HG03280 (cell line): ENCODE measurements around the gene C1orf174.

Experiments used
- ATAC-seq: cut with Tn5 transposase; IDR thresholded peaks from one replicate; pipeline ENCODE4 v1.9.1; 2021; ENCODE audit warnings: mild to moderate bottlenecking, moderate library complexity; ENCODE audit not compliant: unreplicated experiment

The C1orf174 gene

DNA sequence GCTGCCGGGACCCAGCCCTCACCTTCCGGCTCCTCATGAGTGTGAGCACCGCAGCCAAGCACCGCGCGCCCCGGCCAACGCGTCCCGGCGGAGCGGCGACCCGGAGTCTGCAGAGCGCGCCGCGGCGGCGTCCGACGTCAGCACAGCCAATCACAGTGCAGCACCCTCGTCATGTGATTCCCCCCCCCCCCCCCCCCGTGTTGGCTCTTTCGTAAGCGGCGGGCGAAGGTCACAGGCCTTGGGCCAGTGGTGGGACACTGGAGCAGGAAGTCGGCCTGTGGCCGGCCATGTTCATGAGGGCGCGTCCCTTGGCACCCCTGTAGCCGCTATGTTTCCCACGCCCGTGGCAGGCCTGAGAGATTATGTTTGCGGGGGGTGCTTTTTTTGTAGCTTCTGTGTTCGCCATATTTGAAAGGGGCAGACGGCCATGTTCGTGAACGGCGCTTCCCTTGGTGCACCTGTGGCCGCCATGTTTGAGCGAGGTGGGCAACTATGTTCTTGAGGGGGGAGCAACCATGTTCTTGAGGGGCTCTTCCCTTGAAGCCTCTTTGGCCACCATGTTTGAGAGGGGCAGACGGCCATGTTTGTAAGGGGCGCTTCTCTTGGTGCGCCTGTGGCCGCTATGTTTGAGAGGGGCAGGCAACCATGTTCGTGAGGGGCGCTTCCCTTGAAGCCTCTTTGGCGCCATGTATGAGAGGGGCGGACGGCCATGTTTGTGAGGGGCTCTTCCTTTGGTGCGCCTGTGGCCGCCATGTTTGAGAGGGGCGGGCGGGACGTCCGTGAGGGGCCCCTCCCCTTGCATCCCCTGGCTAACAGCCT, at the start of gene C1orf174:
TSS of gene C1orf174 (minus strand) at position 123 of the 819 bp plus-strand sequence. CDS start at position 37, 86 bp downstream.
- peak; percentile 65 for ATAC-seq

DNA sequence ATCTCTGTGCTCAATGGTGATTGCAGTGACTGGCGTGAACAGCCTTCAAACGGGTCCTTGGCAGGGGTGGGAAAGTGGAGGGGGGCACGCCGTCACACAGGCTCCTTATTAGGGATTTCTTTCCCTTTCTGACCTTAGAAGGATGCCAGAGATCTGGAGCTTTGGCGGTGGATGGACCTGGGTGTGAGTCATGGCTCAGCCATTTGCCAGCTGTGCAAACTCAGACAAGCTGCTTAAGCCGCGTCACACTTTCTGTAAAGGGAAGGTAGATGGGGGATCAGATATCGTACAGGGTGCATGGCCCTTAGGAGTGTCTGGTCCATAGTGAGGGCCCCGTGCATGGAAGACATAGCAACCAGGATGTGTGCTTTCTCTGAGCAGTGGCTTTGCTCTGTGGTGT, 48.3 kb upstream of the C1orf174 start:
- ATAC-seq = no peak

DNA sequence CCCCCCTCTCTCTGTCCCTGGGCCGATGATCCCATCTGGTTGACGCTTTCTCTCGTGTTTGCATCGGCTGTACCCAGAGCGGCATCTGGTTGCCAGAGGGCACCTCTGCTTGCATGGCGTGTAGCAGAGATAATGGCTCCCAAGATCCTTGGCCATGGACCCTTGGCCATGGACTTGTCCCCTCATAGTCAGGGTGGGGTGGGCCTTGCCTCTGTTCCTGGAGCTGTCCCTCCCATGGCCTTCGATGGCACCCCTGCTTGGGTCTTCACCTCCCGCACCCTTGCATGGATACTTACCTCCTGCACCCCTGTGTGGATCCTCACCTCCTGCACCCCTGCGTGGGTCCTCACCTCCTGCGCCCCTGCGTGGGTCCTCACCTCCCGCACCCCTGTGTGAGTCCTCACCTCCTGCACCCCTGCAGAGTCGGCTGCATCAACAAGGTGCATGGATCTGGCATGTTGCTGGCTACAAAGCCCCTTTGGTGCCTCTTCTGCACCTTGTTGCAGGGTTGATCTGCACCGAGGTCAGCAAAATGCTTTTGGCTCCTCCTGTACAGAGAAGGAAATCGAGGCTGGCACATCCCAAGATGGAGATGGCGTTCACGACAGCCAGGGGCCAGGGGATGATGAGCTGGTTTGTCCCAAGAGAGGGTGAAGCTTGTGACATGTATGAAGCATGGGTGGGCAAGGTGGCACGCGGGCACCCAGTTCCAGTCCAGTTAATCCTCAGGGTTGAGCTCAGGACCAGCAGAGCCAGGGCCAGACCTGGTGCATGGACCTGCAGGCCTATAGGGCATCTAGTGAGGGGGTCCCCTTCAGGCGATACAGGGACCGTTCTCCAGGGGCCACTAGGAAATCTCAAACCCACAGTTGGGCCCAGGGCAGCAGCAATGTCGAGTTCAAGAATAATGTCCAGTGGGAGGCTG, 46.1 kb upstream of the C1orf174 start:
- no peak for ATAC-seq

DNA sequence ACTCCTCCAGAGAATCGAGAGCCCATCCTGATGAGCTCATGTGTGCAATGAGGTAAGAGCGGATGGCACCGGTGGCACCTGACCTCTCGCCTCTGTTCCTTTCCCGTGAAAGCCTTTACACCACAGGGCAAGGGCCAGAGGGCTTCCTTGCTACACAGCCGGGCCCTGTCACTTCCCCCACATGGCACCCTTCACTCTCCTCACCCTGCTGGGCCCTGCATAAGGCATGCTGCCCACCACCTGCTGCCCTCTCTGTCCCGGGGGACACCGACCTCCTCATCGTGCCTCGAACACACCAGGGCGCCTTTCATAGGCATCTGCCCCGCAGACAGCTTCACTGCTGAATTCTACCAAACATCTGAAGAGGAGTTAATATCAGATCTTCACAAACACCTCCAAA, 45.1 kb upstream of the C1orf174 start:
- no peak for ATAC-seq

DNA sequence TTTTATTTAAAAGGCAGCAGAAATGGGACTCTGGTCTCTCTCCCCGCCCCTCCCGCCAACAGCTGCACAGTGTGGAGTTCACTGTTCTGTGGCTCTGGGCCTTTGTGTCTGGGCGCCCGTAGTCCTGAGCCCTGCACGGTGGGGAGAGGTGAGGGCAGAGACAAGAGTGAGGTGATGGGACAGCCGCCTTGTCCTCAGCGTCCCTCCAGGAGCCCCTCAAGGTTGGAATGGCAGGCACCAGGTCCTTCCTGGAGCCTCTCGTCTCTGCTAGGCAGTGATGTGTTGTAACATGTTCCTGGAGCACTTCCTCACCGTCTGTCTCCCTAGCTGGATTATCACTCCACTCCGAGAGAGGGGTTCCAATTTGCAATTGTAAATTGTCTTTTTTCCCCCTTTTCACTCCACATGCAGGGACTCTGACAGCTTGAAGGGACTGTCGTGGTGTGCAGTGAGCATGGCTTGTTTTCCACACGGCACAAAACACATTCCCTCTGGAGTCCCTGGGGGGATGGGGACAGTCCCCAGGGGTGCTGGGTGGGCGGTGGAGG, 44.6 kb upstream of the C1orf174 start:
- no peak for ATAC-seq

DNA sequence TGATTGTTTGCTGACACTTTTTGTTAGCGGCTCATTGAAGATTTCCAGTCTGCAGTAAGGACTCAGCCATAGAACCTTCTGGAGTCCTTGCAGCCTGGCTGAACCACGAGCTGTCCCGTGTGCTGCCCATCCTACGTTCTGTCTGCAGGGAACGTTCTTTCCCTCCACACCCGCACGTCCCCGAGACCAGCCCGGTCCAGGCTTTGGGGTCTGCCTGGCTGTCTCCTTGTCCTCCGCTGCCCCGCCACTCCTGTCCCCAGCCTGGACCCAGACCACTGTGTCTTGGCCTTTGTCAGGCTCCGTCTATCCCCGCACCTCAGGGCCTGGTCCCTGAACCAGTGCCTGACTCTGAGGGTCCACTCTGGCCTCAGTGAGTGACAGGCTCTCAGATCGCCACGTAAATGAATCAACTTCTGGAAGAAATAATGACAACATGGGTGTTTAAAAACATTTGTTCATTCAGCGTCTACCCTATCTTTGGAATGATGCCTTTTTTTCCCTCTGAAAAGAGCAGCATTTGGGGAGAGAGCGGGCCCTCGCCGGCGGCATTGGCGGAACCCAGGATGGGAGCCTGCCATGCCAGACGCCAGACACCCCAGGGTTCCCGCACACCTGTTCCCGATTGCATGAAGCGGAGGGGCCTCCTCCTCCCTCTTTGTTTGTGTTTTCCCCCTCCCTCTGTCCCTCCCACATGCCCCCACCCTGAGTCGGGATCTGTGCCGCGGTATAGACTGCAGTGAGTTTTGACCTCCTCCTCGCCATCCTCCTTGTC, 43.9 kb upstream of the C1orf174 start:
- no peak for ATAC-seq

DNA sequence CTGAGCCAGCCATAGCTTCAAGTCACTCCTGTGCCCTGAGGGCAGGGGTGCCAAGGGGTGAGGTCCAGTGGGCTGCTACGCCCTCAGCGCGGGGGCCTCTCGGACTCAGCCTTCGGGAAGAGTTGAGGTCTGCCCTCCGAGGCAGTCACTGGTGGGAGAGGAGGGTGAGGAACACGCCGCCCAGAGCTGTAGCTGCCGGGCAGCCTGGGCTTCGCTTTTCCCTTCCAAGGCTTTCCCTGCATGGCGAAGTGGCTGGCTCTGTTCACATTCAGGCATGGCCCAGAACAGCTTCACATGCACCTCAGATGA, 43.0 kb upstream of the C1orf174 start:
- no peak for ATAC-seq

DNA sequence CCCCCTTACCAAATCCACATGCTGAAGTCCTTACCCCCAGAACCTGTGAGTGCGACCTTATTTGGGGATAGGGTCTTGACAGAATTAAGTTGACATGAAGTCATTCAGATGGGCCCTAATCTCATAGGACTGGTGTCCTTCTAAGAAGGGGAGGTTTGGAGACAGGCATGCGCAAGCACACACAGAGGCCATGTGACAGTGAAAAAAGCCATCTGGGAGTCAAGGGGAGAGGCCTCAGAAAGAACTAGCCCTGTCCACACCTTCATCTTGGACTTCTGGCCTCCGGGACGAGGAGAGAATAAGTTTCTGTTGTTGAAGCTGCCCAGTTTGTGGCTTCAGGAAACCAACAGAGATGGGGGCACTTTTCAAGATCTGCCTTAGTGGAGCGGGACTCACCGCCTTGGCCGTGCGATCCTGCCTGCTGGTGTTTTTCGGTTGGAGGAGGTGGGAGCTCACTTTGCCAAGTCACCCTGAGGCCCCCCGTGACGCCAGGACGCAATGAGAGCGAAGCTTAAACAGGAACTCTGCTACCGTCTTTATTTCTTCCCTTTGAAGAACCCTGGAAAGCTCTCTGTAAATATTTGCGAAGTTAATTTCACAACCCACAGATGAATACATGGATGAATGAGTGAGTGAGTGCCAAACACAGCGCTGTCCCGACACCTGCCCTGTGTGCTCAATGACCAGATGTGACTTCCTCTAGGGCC, 42.5 kb upstream of the C1orf174 start:
- ATAC-seq = no peak

DNA sequence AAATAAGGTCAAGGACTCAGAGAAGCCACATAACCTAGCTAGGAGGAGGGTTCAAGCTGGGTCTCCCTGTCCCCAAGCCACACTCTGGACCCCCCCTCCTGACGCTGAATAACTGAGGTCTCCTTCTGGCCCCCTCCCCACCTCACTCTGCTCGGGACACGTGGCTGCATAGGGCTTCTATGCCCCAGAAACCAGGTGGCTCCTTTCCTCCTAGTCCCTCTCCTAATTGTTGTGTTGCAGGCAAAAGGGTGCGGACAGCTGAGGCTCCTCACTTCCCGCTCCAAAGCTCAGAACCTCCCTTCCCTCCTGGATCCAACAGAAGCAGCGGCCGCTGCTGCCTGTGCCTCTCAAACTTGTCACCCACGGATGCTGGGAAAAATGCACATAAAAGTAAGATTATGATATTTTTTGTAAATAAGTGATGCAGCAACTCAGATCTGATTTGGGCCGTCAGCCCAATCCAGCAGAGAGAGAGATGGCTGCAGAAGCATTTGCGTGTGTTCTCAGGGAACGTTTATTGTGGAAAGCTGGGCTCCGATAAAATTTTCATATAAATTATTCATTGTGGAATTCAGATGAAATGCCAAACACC, 40.8 kb upstream of the C1orf174 start:
- ATAC-seq = no peak

DNA sequence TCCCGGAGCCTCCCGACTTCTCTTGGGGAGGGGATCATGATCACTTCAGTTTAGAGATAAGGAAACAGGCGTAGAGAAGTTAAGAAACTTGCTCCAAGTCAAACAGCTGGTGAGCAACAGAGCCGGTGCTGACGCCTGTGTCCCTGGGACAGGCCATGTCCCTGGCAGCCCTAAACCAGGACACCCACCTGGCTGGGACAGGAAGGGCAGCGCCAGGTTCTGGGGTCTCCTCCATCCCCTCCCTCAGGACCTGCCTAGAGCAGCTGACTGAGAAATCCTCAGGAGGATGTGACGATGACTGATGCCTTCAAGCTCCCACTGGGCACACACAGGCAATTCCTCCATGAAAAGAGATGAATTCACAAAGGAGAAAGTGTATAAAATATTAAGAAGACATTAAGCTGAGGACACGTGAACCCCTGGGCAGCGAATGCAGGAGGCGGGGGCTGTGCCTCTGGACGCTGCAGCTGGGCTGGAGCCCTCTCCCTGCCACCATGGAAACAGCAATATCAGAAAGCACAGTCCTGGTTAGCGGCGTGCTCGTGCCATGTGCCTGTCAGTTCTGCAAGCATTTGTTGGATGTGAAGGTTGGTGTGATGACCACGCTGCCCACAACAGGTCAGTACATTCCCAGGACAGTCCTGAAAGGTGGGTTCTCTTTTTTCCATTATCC, 40.1 kb upstream of the C1orf174 start:
- ATAC-seq = no peak

DNA sequence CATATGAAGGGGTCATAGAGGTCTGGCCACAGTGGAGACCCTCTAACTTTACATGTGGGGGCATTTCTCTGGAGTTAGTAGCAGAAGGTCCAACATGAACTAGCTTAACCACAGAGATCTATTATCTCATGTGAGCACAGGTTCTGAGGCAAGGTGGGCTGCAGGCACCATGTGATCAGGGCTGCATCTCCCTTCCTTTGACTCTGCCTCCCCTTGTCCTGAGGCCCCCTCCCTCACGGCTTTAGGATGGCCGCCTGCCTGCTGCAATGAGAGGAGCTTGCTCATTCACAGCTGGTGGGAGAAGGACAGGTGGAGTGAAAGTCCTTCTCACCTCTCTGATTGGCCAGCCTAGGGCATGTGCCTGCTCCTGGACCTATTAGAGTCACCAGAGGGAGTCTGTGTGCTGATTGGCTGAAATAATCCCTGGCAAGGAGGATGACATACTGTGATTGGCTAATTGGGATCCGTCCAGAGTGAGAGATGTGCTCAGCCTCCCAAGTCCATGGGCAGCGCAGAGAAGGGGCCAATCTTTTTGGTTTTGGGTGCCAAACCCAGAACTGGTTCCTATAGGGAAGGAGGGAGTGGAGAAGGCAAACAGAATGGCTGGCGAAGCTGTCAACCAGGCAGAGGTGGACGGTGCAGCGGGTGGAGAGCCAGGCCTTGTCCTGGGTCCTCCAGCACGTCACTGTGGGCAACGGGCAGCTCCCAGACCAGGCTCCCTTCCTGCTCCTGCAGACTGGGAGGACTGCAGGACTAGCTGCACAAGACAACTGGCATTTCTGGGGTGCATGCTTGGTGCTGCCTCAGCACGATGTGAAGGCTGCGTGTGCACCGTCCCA, 39.4 kb upstream of the C1orf174 start:
- ATAC-seq = no peak

DNA sequence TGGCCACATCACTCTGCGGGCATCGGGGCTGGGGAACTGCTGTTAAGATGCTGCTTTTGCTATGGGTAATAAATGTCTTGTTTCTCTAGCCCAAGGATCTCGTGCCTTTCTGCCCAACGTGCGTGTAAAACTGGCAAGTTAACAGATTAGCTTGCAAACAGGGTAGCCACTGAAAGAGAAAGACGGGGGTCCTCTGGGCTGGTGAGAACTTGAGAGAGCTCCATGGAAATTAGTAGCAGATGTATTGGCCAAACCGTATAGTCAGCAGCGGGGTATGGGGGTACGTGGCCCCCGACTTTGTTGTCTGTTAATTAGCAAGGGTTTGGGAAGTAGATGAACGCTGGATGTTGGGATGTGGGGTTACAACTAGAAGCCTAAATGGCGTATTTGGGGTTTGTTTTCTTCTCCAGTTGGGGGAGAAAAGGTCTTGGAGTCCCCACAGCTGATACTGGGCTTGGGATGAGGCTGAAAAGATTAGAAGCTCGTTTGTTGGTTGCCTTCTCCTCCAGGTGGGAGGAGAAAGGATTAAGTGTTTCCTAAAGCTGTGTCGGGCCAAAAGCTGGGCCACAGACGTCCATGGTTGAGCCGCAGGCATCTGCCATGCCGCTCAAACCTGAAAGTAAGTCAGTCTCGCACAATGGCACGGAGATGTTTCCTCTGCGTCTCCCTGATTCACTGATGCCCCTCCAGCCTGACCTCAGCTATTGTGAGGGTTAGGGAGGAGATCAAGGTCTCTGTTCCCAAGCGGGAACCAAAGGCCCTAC, 32.3 kb upstream of the C1orf174 start:
- ATAC-seq = no peak

DNA sequence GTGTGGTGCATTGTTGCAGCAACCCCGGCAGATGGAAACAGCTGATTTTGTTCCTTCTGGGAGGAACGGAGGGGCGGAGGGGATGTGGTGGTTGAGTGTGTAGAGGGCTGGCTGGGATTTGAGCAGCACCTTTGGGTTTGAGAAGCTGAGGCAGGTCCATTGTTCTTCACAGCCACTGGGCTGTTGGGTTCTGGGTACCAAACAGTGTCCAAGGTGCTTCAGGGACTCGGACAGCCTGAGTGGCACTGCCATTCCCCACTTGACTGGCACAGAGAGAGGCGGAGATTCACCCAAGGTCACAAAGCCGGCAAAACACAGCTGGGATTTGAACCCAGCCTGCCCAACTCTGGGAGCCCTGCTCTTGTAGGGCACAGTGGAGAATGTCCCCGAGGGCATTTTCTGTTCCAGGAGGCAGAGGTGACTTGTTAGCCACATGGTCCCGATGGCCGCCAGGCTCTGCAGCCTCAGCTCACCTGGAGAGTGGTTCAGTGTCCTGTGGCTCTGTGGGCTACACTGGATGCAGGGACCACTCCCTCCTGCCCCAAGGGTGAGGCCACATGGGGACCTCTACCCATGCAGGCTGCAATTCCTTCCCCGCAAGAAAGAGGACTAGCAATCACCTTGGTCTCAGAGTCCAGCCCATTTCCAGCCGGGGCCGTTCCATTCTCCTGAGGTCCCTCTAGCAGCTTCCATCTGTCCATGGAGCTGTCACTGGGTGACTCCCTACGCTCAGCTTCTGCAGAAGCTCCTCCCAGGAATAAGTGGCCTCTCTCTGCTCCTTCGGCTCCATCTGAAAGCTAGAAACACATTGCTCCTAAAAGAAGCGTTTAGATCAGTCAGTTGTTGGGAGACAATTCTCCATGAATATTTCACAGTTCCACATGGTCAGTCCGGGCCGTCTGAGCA, 31.2 kb upstream of the C1orf174 start:
- ATAC-seq = no peak

DNA sequence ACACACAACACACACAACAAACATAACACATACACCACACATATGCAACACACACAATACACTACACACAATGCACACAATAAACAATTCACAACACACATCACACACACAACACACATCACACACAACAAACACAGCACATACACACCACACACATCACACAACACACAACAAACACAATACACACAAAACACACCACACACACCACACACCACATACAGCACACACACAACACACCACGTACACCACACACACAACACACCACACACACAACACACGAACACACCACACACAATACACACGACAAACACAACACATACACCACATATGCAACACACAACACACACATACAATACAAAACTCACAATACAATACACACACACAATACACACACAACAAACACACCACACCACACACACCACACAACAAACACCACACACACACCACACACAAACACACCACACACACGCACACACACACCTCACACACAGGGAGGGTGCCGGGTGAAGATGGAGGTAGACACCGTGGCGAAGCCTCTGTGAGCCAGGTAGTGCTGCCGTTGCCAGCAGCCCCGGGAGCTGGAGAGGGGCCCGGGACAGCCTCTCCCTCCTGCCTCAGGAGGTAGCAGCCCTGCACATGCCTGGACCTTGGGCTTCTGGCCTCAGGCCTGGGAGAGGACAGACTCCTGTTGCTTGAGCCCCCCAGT, 30.4 kb upstream of the C1orf174 start:
- no peak for ATAC-seq

DNA sequence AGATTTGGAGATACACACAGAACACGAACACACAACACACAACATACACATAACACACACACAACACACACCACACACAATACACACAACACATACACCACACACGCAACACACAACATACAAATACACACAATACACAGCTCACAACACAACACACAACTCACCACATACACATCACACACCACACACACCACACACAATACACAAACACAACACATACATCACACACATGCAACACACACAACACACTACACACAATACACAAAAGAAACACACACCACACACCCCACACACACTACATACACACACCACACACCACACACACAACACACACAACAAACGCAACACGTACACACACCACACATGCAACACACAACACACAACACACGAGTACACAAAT, 29.1 kb upstream of the C1orf174 start:
- ATAC-seq = no peak

DNA sequence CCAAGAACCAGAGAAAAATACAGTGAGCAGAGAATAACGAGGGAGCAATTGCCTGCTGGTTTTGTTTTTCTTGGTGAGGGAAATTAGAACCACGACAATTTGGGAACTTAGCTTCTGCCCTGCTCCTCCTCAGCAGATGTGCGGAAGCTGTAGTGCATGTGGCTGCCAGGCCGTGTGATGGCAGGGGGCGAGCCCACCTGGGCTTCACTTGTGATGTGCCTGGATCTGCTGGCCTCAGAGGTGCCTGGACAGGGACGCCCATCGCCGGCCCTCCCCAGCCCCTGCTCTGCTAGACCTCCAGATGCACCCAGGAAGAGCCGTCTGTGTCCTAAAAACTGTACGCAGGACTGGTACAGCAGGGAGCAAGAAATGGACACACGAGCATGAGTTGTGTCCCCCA, 28.5 kb upstream of the C1orf174 start:
- ATAC-seq = no peak
